ENCODE measurements around the gene PDE11A. TPM values are rescaled to one million over a fixed set of nuclear protein-coding genes. Genes with fewer than 3 reads are reported as not detected.

The PDE11A gene
- total and polyA plus RNA-seq, 2 of the 8 experiments (the other 6 are each of a cell fraction or from before 2014, with no cell fraction given), result 0.19 to 0.23 TPM

DNA sequence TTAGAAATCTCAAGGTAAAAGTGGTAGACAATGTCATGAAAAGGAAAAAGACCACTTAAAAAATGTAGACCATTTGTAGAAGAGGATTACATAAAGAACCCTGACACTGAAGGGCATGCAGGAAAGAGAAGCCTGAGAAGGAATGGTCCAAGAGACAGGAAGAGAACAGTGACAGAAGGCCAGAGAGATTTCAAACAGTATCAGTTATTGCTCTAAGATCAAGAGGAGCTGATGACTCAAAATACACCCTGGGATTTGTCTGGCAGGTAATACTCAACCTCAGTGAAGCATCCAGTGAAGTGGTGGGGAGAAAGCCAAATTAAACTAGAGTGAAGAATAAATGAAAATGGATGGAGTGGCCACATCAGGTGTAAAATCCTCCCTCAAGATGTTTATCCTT, 100.5 kb downstream of the PDE11A start:
- no peak overlapping the region for H2BK15ac ChIP-seq (ENCODE audit: low read length)
- DNase-seq (ENCODE audit: low read depth in 1 of 2, low spot score in 2 of 2) (no peak), FAIRE-seq (no peak)
- no peak overlapping the region for H3K9ac ChIP-seq (replicated peaks in 1 of 4; ENCODE audit: extremely low read depth in 1 of 4, low read depth in 3 of 4, low read length in 3 of 4)
- H4K20me1 ChIP-seq (replicated peaks in 1 of 2; ENCODE audit: control insufficient read depth in 1 of 2, insufficient read depth in 2 of 2, low read length in 2 of 2), result no peaks in the 10 kb centered on the region
- H3K79me2 ChIP-seq (ENCODE audit: control insufficient read depth in 1 of 2, insufficient read depth in 2 of 2, low read length in 2 of 2), result no peaks in the 10 kb centered on the region
- no peaks in the 10 kb centered on the region for H3K27me3 ChIP-seq (replicated peaks in 1 of 4; ENCODE audit: control insufficient read depth in 3 of 4, extremely low read depth in 1 of 4, insufficient read depth in 3 of 4, low read length in 3 of 4)
- H2BK12ac ChIP-seq (ENCODE audit: low read depth, low read length), result no peak overlapping the region
- no peak overlapping the region for H2BK5ac ChIP-seq (ENCODE audit: low read depth, low read length)
- no peak overlapping the region for H3K23ac ChIP-seq (ENCODE audit: insufficient read length)
- H4K5ac ChIP-seq (ENCODE audit: insufficient read length, low read depth, low read length), result no peak overlapping the region
- ChIA-PET POLR2A (ENCODE audit: partially characterized antibody) (interaction anchor here (0.9 to 1.3 kb wide), 4 partner anchors 9 to 66 kb away, joined by 3 to 4 read pairs (median 3); no protein-coding TSS in a partner anchor), CTCF (ENCODE audit: partially characterized antibody) (interaction anchor here (2.4 kb wide), 1 partner anchor 12 kb away, joined by 7 read pairs; no protein-coding TSS in a partner anchor)
- no peaks in the 10 kb centered on the region for H3K36me3 ChIP-seq (ENCODE audit: control insufficient read depth in 2 of 4, insufficient read depth in 4 of 4, low read length in 3 of 4)
- no peak overlapping the region for H3K4ac ChIP-seq (replicated peaks; ENCODE audit: insufficient read length, low read depth, low read length)
- no peaks in the 10 kb centered on the region for H3K23me2 ChIP-seq (ENCODE audit: low read depth, low read length)
- H4K8ac ChIP-seq (ENCODE audit: extremely low read depth, insufficient read depth, low read length), result no peak overlapping the region
- peak overlapping the region in 1 of 2 experiments; percentile 71; a peak in 1 of 4 replicates for H3K4me2 ChIP-seq (ENCODE audit: insufficient read depth in 1 of 2, low read depth in 2 of 2, low read length in 2 of 2)
- no peak overlapping the region for H2BK20ac ChIP-seq (ENCODE audit: low read length)
- no peak overlapping the region for H3K14ac ChIP-seq (ENCODE audit: insufficient read length)
- H3K4me1 ChIP-seq (replicated peaks in 1 of 4; ENCODE audit: control insufficient read depth in 3 of 4, insufficient read depth in 4 of 4, low read length in 3 of 4), result no peaks in the 10 kb centered on the region; a peak in 1 of 7 replicates
- H2BK120ac ChIP-seq (replicated peaks; ENCODE audit: low read depth, low read length), result no peak overlapping the region
- no peak overlapping the region for H3K4me3 ChIP-seq (ENCODE audit: extremely low read depth in 1 of 4, insufficient read depth in 2 of 4, low read depth in 3 of 4, low read length in 4 of 4)
- 0 out of 2 replicates have a peak overlapping the region, but pooled peaks have one; percentile 7 for H2AFZ ChIP-seq (ENCODE audit: low read length)
- H3K79me1 ChIP-seq (ENCODE audit: low read depth, low read length), result no peaks in the 10 kb centered on the region
- H4K91ac ChIP-seq (replicated peaks; ENCODE audit: insufficient read length, low read length), result no peak overlapping the region
- no peak overlapping the region for H3K56ac ChIP-seq (replicated peaks; ENCODE audit: insufficient read length, low read depth, low read length)
- H3K27ac ChIP-seq (ENCODE audit: low read depth, low read length), result no peak overlapping the region
- no peak overlapping the region for H2AK5ac ChIP-seq (ENCODE audit: low read depth, low read length)
- H3K9me3 ChIP-seq (ENCODE audit: insufficient read depth in 2 of 2, low read depth in 1 of 2, low read length in 1 of 2), result no peaks in the 10 kb centered on the region
- no peak overlapping the region for H3K18ac ChIP-seq (ENCODE audit: extremely low read depth, low read length)
- TF ChIP-seq JUND (IDR thresholded peaks at IDR 0.05; ENCODE audit: low read length), result no peak
- no peak for TF ChIP-seq CTBP2 (IDR thresholded peaks at IDR 0.05; ENCODE audit: borderline replicate concordance, insufficient read depth, insufficient read length, low read length)
- TF ChIP-seq, protein P1, sequence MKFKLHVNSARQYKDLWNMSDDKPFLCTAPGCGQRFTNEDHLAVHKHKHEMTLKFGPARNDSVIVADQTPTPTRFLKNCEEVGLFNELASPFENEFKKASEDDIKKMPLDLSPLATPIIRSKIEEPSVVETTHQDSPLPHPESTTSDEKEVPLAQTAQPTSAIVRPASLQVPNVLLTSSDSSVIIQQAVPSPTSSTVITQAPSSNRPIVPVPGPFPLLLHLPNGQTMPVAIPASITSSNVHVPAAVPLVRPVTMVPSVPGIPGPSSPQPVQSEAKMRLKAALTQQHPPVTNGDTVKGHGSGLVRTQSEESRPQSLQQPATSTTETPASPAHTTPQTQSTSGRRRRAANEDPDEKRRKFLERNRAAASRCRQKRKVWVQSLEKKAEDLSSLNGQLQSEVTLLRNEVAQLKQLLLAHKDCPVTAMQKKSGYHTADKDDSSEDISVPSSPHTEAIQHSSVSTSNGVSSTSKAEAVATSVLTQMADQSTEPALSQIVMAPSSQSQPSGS (IDR thresholded peaks at IDR 0.05; ENCODE audit: low read length), result no peak
- TF ChIP-seq RAD21 (IDR thresholded peaks at IDR 0.05 in 1 of 2, conservative IDR thresholded peaks at IDR 0.05 in 1 of 2; ENCODE audit: low read depth in 2 of 2, low read length in 2 of 2), result no peak
- no peak for TF ChIP-seq SP1 (IDR thresholded peaks at IDR 0.05; ENCODE audit: low read depth, low read length)
- TF ChIP-seq TCF12 (IDR thresholded peaks at IDR 0.05; ENCODE audit: low read depth, low read length), result no peak
- no peak for TF ChIP-seq CEBPB (IDR thresholded peaks at IDR 0.05; ENCODE audit: low read depth, low read length)
- TF ChIP-seq, protein P2, sequence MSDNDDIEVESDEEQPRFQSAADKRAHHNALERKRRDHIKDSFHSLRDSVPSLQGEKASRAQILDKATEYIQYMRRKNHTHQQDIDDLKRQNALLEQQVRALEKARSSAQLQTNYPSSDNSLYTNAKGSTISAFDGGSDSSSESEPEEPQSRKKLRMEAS (IDR thresholded peaks at IDR 0.05), result no peak

Measured in H1 (cell line).